HCT116 (cell line): ENCODE results near the gene MIB2. TPM values are rescaled to one million over a fixed set of nuclear protein-coding genes. Genes with fewer than 3 reads are reported as not detected.
A peak's percentile ranks its signal among the peaks of the same experiment; 100 is the strongest.

Experiments
- ATAC-seq: fragments of 200-7000 bp; cut with Tn5 transposase; 2 replicates; pipeline ENCODE4 v1.9.1; 2020; ENCODE audit warnings: mild to moderate bottlenecking, moderate library complexity
- BruUV-seq: library from RNA; stranded (reverse); fragments of 400-500 nt; replicated peaks from 2 replicates; lab custom pipeline; 2021; lab: Mats Ljungman, UMichigan
- CTCF ChIA-PET: fragments of 300-600 bp; sonication (Branson Sonifier 250); formaldehyde crosslinking; loops from one replicate; lab custom pipeline; 2021; ENCODE audit warnings: antibody characterized with exemption; lab: Charles Lee
- POLR2A ChIA-PET: fragments of 300-600, 350-600 bp; sonication (Branson Sonifier 250); formaldehyde crosslinking; loops from one replicate; lab custom pipeline; 2021; ENCODE audit warnings: antibody characterized with exemption; lab: Charles Lee
- RAD21 ChIA-PET, 2 experiments: fragments of 300-600 bp; sonication (Branson Sonifier 250); formaldehyde crosslinking; loops; one replicate each; lab custom pipeline; 2023; ENCODE audit warnings: low total read pairs in 2 of 2; ENCODE audit not compliant: uncharacterized antibody in 2 of 2, unreplicated experiment in 2 of 2, low non-redundant PET in 1 of 2; lab: Charles Lee
- DNase-seq: peaks from one replicate; pipeline ENCODE4 v3.0.0-alpha.2; 2010; ENCODE audit warnings: low read depth, low spot score
- H2AFZ ChIP-seq: fragments of 200-600 bp; shearing (Covaris generic), sonication (generic); 2 replicates; pipeline ENCODE4 v1.6.1; 2017; ENCODE audit warnings: low read depth, mixed run types, mixed read lengths, antibody characterized with exemption, low read length; ENCODE audit not compliant: poor library complexity, severe bottlenecking
- H3K27ac ChIP-seq: 2 replicates; pipeline ENCODE4 v1.5.1; 2012; ENCODE audit warnings: low read depth, low read length
- H3K27me3 ChIP-seq: fragments of 200-600 bp; sonication (generic); 2 replicates; pipeline ENCODE4 v1.6.1; 2016; ENCODE audit warnings: mixed run types, low read length, mixed read lengths; ENCODE audit not compliant: insufficient read depth
- H3K36me3 ChIP-seq, 2 experiments: fragments of 200-500 bp in 1 of 2; fragments of 200-600 bp in 1 of 2; sonication (Bioruptor generic) in 1 of 2; sonication (generic) in 1 of 2; 2 replicates each; pipeline versions ENCODE4 v1.5.1 to v1.6.1; 2014 to 2016; ENCODE audit warnings: low read length in 2 of 2, inconsistent platforms in 1 of 2, mixed read lengths in 1 of 2, mixed run types in 1 of 2; ENCODE audit not compliant: insufficient read depth in 2 of 2, control insufficient read depth in 1 of 2
- H3K4me1 ChIP-seq, 2 experiments: fragments of 200-600 bp in 1 of 2; sonication (generic) in 1 of 2; 2 replicates each; pipeline versions ENCODE4 v1.5.1 to v1.6.1; 2012 to 2017; ENCODE audit warnings: low read length in 2 of 2, inconsistent platforms in 1 of 2, mild to moderate bottlenecking in 1 of 2, mixed read lengths in 1 of 2, mixed run types in 1 of 2, moderate library complexity in 1 of 2; ENCODE audit not compliant: insufficient read depth in 2 of 2, control insufficient read depth in 1 of 2
- H3K4me2 ChIP-seq: fragments of 200-600 bp; sonication (generic); 2 replicates; pipeline ENCODE4 v1.6.1; 2017; ENCODE audit warnings: mixed run types, low read length, mixed read lengths
- H3K4me3 ChIP-seq, 2 experiments: fragments of 200-600 bp in 1 of 2; sonication (generic) in 1 of 2; replicated peaks in 1 of 2; 2 replicates each; pipeline ENCODE4 v1.5.1; 2011 to 2016; ENCODE audit warnings: low read length in 2 of 2, control low read depth in 1 of 2, low read depth in 1 of 2, mild to moderate bottlenecking in 1 of 2, mixed read lengths in 1 of 2, mixed run types in 1 of 2
- H3K79me2 ChIP-seq: fragments of 200-600 bp; sonication (generic); 2 replicates; pipeline ENCODE4 v1.6.1; 2017; ENCODE audit warnings: mild to moderate bottlenecking, mixed run types, low read length, moderate library complexity, mixed read lengths; ENCODE audit not compliant: insufficient read depth
- H3K9ac ChIP-seq: fragments of 200-600 bp; sonication (generic); 2 replicates; pipeline ENCODE4 v1.6.1; 2016; ENCODE audit warnings: low read length, mixed read lengths
- H3K9me2 ChIP-seq: fragments of 200-600 bp; sonication (generic), shearing (Covaris generic); 2 replicates; pipeline ENCODE4 v1.6.1; 2017; ENCODE audit warnings: mixed run types, mild to moderate bottlenecking, moderate library complexity; ENCODE audit not compliant: insufficient read depth
- H3K9me3 ChIP-seq, 2 experiments: fragments of 200-500 bp in 1 of 2; fragments of 200-600 bp in 1 of 2; sonication (Bioruptor generic) in 1 of 2; sonication (generic) in 1 of 2; 2 replicates each; pipeline ENCODE4 v1.6.1; 2014 to 2017; ENCODE audit warnings: low read length in 2 of 2, mixed read lengths in 2 of 2, inconsistent platforms in 1 of 2, low read depth in 1 of 2, mild to moderate bottlenecking in 1 of 2, mixed run types in 1 of 2, moderate library complexity in 1 of 2; ENCODE audit not compliant: control insufficient read depth in 1 of 2, insufficient read depth in 1 of 2
- H4K20me1 ChIP-seq: fragments of 200-600 bp; sonication (generic), shearing (Covaris generic); 2 replicates; pipeline ENCODE4 v1.6.1; 2017; ENCODE audit warnings: mixed run types, mild to moderate bottlenecking, moderate library complexity; ENCODE audit not compliant: insufficient read depth
- CBX3 ChIP-seq: IDR thresholded peaks from 2 replicates; pipeline ENCODE4 v1.6.1; 2012; ENCODE audit warnings: low read depth
- EGR1 ChIP-seq: IDR thresholded peaks from 2 replicates; pipeline ENCODE4 v1.6.1; 2012; ENCODE audit warnings: low read depth
- EZH2 ChIP-seq: fragments of 200-600 bp; sonication (generic); IDR thresholded peaks from 2 replicates; pipeline ENCODE4 v1.6.1; 2017; ENCODE audit warnings: antibody characterized with exemption, mixed run types
- EZH2phosphoT487 ChIP-seq: fragments of 200-600 bp; IDR thresholded peaks from 2 replicates; pipeline ENCODE4 v1.6.1; 2018; ENCODE audit warnings: antibody characterized with exemption, borderline replicate concordance
- JUND ChIP-seq: IDR thresholded peaks from 2 replicates; pipeline ENCODE4 v1.6.1; 2012
- POLR2AphosphoS5 ChIP-seq: IDR thresholded peaks from 2 replicates; pipeline ENCODE4 v1.6.1; 2011; ENCODE audit warnings: mild to moderate bottlenecking, low read depth, low read length, moderate library complexity
- RAD21 ChIP-seq: IDR thresholded peaks from 2 replicates; pipeline ENCODE4 v1.6.1; 2012; ENCODE audit warnings: low read depth, mild to moderate bottlenecking
- SRF ChIP-seq: IDR thresholded peaks from 2 replicates; pipeline ENCODE4 v1.6.1; 2012; ENCODE audit warnings: low read depth
- TCF7L2 ChIP-seq: IDR thresholded peaks from 2 replicates; pipeline ENCODE4 v1.7.0; 2011; ENCODE audit warnings: borderline replicate concordance, inconsistent platforms; ENCODE audit not compliant: insufficient read depth, insufficient read length; ENCODE audit errors: extremely low read depth
- ZFX ChIP-seq: fragments of 450-650 bp; IDR thresholded peaks from 2 replicates; pipeline ENCODE4 v1.6.1; 2017
- ZNF274 ChIP-seq: fragments of 200-500 bp; sonication (Bioruptor generic); IDR thresholded peaks from 2 replicates; pipeline ENCODE4 v1.6.1; 2014; ENCODE audit warnings: mild to moderate bottlenecking, low read depth, low read length, inconsistent platforms
- intact Hi-C: fragments of 100-400 bp; cut with micrococcal nuclease; formaldehyde crosslinking; loops from 2 replicates; pipeline ENCODE4 v1.10.0; 2022
- total RNA-seq: library from RNA; stranded (reverse); gene quantifications from one replicate; pipeline ENCODE4 v1.2.1, GENCODE V29; 2021; ENCODE audit not compliant: unreplicated experiment
- TF ChIP-seq, protein P1 (sequence below): IDR thresholded peaks from 2 replicates; pipeline ENCODE4 v1.6.1; 2012; ENCODE audit warnings: low read depth
- TF ChIP-seq, protein P2 (sequence below): IDR thresholded peaks from 2 replicates; pipeline ENCODE4 v1.6.1; 2012
- TF ChIP-seq, protein P3 (sequence below): IDR thresholded peaks from 2 replicates; pipeline ENCODE4 v1.6.1; 2012

The MIB2 gene
- total RNA-seq, 1 experiment from 2014 or later, result 194 TPM

DNA sequence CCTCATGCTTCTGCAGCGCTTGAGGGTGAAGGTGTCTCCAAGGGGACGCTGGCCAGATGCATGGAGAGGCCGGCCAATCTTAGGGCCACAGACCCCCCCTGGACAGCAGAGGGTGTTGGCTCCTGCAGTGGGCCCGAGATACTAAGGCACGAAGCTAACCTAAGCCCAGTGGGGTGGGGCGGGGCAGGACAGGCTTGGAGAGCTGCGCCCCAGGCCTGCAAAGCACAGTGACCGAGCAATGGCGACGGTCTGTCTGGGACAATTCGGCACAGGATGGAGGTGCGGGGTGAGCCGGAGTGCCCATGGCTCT lies 16.6 kb upstream of the MIB2 start (continued):
- TF ChIP-seq, protein P1, sequence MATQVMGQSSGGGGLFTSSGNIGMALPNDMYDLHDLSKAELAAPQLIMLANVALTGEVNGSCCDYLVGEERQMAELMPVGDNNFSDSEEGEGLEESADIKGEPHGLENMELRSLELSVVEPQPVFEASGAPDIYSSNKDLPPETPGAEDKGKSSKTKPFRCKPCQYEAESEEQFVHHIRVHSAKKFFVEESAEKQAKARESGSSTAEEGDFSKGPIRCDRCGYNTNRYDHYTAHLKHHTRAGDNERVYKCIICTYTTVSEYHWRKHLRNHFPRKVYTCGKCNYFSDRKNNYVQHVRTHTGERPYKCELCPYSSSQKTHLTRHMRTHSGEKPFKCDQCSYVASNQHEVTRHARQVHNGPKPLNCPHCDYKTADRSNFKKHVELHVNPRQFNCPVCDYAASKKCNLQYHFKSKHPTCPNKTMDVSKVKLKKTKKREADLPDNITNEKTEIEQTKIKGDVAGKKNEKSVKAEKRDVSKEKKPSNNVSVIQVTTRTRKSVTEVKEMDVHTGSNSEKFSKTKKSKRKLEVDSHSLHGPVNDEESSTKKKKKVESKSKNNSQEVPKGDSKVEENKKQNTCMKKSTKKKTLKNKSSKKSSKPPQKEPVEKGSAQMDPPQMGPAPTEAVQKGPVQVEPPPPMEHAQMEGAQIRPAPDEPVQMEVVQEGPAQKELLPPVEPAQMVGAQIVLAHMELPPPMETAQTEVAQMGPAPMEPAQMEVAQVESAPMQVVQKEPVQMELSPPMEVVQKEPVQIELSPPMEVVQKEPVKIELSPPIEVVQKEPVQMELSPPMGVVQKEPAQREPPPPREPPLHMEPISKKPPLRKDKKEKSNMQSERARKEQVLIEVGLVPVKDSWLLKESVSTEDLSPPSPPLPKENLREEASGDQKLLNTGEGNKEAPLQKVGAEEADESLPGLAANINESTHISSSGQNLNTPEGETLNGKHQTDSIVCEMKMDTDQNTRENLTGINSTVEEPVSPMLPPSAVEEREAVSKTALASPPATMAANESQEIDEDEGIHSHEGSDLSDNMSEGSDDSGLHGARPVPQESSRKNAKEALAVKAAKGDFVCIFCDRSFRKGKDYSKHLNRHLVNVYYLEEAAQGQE, result no peak
- TF ChIP-seq SRF (no peak), CBX3 (no peak), JUND (no peak), ZNF274 (no peak), EGR1 (no peak), TCF7L2 (no peak), EZH2 (no peak)
- TF ChIP-seq, protein P2, sequence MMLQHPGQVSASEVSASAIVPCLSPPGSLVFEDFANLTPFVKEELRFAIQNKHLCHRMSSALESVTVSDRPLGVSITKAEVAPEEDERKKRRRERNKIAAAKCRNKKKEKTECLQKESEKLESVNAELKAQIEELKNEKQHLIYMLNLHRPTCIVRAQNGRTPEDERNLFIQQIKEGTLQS, result no peak

- BruUV-seq, result no TSS peak
- H3K27ac ChIP-seq, result peak overlapping the region; percentile 58; the same call in 1 of the 2 replicates
- POLR2A ChIA-PET, result no interaction called here
- TF ChIP-seq POLR2AphosphoS5, result peak; percentile 31; the same call in 1 of the 2 replicates
- TF ChIP-seq, protein P3, sequence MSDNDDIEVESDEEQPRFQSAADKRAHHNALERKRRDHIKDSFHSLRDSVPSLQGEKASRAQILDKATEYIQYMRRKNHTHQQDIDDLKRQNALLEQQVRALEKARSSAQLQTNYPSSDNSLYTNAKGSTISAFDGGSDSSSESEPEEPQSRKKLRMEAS, result peak; percentile 58; the same call in 1 of the 2 replicates
- no peak for TF ChIP-seq RAD21
- peak; percentile 28; the same call in 1 of the 2 replicates for TF ChIP-seq ZFX
- TF ChIP-seq EZH2phosphoT487, result no peak
- TF ChIP-seq SRF, result no peak
- TF ChIP-seq, all 23 proteins: peak for 3
- Histone ChIP-seq H3K27me3 (peaks cover 11% of the 10 kb centered on the region; the same call in 1 of the 2 replicates), H3K79me2 (no peaks in the 10 kb centered on the region), H3K36me3 (no peaks in the 10 kb centered on the region), H3K4me3 (peak overlapping the region in 1 of 2 experiments; percentile 16; a peak in 1 of 4 replicates), H3K4me1 (peaks cover 10 to 34% of the 10 kb centered on the region in 2 experiments; a peak in 3 of 4 replicates), H2AFZ (no peak overlapping the region), H3K9ac (0 out of 2 replicates have a peak overlapping the region, but pooled peaks have one; percentile 8), H3K4me2 (peak overlapping the region; percentile 62), H4K20me1 (no peaks in the 10 kb centered on the region), H3K9me3 (no peaks in the 10 kb centered on the region), H3K9me2 (no peaks in the 10 kb centered on the region)
- DNase-seq, result no peak
- ChIA-PET CTCF (no interaction called here), RAD21 (no interaction called here)
- peak; percentile 70 for ATAC-seq
- intact Hi-C loops, result no loop called here
Measured at GRCh38 chr1:1599030-1599934, 16.0 kb upstream of the MIB2 start.
